Mammary epithelial cell (primary cell): Measurements from ENCODE around the gene CYP2R1.

Experiments
- CTCF ChIP-seq, 2 donors: IDR thresholded peaks in 1 of 2; conservative IDR thresholded peaks in 1 of 2; 2 replicates each; pipeline ENCODE4 v1.5.1; 2011 to 2012; ENCODE audit warnings: inconsistent platforms in 2 of 2, low read length in 2 of 2, mild to moderate bottlenecking in 2 of 2, control low read depth in 1 of 2, low read depth in 1 of 2; ENCODE audit not compliant: insufficient read depth in 1 of 2; ENCODE audit errors: extremely low read depth in 1 of 2
- EZH2 ChIP-seq: IDR thresholded peaks from 2 replicates; pipeline ENCODE4 v1.6.1; 2012; ENCODE audit warnings: low read length, inconsistent platforms, borderline replicate concordance

- no peak for TF ChIP-seq CTCF (conservative IDR thresholded peaks at IDR 0.05 in 1 of 2, IDR thresholded peaks at IDR 0.05 in 1 of 2; ENCODE audit: extremely low read depth in 1 of 2, insufficient read depth in 1 of 2, low read depth in 1 of 2, low read length in 2 of 2)
- TF ChIP-seq EZH2 = no peak
Measured at GRCh38 chr11:14881576-14882193, 10.3 kb downstream of the CYP2R1 start.
